Measurements from ENCODE around the gene TIMP2.
"Not testable (repeated sequence)": the region's sequence is repeated elsewhere in the genome, so short reads cannot be mapped to it uniquely, and the experiment has no call there.

The TIMP2 gene

DNA sequence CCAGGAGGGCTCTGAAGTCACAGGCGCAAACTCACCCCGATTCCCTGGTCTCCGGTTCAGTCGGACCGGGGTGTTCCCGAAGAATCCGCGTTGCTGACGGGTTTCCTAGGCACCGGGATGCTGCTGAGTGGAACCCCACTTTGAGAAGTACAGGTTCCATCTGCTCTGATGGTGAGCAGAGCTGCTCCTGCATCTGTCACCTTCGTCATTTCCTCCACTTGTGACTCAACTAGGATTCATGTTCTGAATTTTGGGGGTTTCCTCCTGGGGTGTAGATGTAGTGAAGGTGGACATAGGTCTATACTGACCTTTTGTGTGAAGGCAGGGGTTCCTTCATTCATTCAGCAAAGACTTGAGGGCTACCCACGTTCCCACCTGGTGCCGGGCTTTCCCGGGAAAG, 29.5 kb upstream of the TIMP2 start:
- no peak for DNase-seq (ENCODE audit: low read depth)

GRCh38 chr17:78953356-78954350, 28.5 kb upstream of the TIMP2 start:
- no peak for DNase-seq (ENCODE audit: low read depth)

GRCh38 chr17:78952706-78953105, 27.5 kb upstream of the TIMP2 start:
- no peak for DNase-seq (ENCODE audit: low read depth)

GRCh38 chr17:78951967-78952551, 26.9 kb upstream of the TIMP2 start:
- DNase-seq (ENCODE audit: low read depth), result no peak

DNA sequence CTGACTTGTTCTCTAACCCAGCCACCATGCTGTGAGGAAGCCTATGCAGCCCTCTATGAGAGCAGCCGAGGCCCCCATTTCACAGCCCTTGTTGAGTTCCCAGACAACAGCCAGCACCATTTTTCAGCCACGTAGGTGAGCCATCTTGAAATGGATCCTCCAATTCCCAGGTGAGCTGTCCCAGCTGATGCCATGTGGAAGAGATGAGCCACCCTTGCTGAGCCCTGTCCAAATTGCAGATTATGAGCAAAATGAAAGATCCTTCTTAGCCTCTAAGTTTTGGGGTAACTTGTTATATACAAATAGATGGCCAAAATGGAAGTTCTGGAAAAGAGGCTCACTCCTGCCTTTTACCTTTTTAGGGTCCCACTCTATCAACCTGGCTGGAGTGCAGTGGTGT, 25.7 kb upstream of the TIMP2 start:
- no peak for DNase-seq (ENCODE audit: low read depth)

DNA sequence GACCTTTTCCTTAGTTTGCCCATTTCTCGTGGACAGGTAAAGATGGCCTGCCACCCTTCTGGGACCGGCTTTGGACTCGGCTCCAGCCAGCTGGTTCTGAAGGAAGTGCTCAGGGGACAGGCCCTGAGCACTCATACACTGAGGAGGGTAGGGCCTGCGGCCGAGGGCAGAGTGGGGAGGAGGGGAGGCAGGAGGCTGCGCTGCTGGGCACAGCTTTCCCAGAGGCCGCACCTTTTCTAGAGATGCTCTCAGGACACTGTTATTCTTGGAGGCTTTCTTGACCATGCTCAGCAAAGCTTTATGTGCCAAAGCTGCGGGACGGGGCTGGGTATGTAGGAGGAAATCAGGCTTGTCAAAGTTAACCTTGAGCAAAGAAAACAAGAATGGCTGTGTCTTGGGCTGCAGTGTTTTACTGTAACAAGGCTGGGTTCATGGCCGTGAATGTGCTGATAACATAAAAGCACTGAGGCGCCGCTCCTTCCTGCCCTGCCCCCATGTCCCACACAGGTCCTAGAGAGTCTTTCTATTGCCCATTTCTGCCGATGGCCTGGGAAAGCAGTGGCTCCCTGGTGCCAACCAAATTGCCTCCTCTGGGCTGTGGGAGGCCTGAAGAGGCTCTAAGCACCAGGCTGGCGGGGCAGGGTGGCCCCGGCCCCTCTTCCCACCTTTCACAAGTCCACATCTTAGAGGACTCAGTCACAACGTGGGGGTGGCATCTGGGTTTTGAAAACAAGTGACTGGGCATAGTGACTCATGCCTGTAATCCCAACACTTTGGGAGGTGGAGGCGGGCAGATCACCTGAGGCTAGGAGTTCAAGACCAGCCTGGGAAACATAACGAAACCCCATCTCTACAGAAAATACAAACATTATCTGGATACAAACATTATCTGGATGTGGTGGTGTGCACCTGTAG, 22.3 kb upstream of the TIMP2 start:
- no peak for DNase-seq (ENCODE audit: low read depth)

DNA sequence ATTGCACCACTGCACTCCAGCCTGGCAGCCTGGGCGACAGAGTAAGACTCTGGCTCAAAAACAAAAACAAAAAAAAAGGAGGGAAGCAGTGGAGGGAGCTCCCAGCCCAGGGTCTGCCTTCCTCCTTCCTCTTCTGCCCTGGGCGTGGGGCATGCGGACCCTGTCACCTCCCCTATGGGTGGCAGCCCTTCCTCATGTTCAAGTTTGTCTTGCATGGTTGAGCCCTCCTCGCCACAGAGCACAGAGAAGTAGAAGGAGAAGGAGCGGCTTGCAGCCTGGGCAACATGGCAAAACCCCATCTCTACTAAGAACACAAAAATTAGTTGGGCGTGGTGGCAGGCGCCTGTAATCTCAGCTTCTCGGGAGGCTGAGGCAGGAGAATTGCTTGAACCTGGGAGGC, 21.4 kb upstream of the TIMP2 start:
- no peak for DNase-seq (ENCODE audit: low read depth)

- no peak for DNase-seq (ENCODE audit: low read depth)
Observed at GRCh38 chr17:78946131-78946530, 20.9 kb upstream of the TIMP2 start.

- not testable (repeated sequence) for DNase-seq (ENCODE audit: low read depth)
Observed at GRCh38 chr17:78945455-78945854, 20.3 kb upstream of the TIMP2 start.

DNA sequence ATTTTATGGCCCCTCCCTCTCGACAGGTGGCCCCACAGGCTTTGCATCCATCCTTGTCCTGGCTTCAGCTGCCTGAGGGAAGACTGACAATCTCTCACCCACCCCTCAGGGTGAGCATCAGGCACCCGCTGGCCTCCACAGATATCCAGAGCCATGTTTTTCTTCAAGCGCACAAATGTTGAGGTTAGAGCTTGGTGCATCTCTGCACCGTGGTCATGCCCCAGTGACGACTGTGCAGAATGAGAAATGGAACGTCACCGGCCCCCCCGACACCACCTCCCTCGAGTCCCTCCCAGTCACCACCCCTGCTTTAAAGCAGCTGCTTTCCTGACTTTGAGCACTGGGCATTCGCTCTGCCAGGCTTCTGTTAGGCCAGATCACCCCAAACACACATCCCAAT, 19.8 kb upstream of the TIMP2 start:
- DNase-seq (ENCODE audit: low read depth), result no peak

- no peak for DNase-seq (ENCODE audit: low read depth)
Observed at GRCh38 chr17:78944026-78944425, 18.8 kb upstream of the TIMP2 start.

DNA sequence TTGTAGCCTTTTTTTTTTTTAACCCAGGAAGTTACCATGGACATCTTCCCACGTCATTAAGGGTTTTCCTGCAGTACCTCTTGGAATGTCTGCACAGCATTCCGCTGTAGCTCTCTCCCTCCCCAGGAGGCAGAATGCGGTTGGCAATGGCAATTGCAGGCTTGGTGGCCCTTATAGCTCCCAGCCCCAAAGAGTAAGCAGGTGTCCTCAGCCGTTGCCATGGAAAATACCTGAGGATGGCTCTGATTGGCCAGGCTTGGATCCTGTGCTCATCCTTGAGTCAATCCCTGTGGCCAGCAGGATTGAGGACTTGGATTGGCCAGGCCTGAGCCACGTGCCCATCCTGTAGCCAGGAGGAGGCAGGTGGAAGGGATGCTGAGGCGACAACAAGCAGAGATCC, 15.5 kb upstream of the TIMP2 start:
- no peak for DNase-seq (ENCODE audit: low read depth)

DNA sequence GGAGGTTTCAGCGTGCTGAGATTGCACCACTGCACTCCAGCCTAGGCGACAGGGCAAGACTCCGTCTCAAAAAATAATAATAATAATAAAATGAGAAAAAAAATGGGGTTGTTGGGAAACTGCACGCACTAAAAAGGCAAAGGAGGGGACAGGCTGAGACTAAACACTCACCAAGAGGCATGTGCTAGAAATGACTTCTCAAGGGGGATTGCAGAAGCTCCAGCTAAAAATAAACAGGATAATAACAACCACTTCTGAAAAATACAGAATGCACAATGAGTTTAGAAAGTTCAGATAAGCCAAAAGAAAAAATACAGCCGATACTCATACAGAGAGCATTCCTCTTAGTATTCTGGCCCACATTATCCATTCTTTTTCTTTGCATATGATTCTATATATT, 15.1 kb upstream of the TIMP2 start:
- no peak for DNase-seq (ENCODE audit: low read depth)

GRCh38 chr17:78939615-78940014, 14.4 kb upstream of the TIMP2 start:
- DNase-seq (ENCODE audit: low read depth), result no peak

GRCh38 chr17:78937561-78937960, 12.4 kb upstream of the TIMP2 start:
- no peak for DNase-seq (ENCODE audit: low read depth)

GRCh38 chr17:78935419-78936323, 10.5 kb upstream of the TIMP2 start:
- no peak for DNase-seq (ENCODE audit: low read depth)

GRCh38 chr17:78934681-78935418, 9.7 kb upstream of the TIMP2 start:
- DNase-seq (ENCODE audit: low read depth), result no peak

DNA sequence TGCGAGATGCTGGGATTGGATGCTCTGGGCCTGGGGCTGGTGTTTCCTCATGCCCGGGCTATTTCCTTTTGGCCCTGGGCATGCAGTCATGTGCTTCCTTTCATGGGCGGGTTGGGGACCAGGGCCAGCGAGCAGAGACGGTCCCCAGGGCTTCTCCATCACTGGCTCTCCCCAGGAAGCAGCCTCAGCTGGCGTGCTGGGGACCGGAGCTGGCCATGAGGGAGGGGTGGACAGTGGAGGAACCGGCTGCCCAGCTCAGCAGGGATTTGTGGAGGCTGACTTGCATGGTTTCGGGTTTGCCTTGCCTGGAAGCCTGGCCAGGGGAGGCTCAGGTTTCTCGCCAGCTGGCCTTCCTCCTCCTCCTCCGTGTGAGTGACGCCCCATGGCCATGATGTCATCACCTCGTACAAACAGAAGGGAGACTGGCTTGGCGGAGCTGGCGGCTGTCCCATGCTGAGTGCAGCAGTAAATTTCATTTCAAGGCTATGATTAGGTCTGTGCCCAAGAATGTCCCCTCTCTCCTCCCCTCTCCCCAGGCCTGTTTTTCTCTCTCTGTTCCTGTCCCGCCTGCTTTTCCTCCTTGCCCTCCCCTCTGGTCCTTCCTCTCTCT, 8.9 kb upstream of the TIMP2 start:
- no peak for DNase-seq (ENCODE audit: low read depth)

- DNase-seq (ENCODE audit: low read depth), result no peak
Observed at GRCh38 chr17:78933025-78933958, 8.1 kb upstream of the TIMP2 start.
